Neural cell (in vitro differentiated cells): Measurements from ENCODE around the gene NFU1.

Experiments
- CTCF ChIP-seq: fragments of 450-650 bp; IDR thresholded peaks from 2 replicates; pipeline ENCODE4 v1.5.1; 2014; ENCODE audit warnings: antibody characterized with exemption, mild to moderate bottlenecking, moderate library complexity; ENCODE audit not compliant: poor library complexity, severe bottlenecking
- EP300 ChIP-seq: fragments of 450-650 bp; conservative IDR thresholded peaks from 2 replicates; pipeline ENCODE4 v1.6.1; 2014; ENCODE audit warnings: antibody characterized with exemption, mild to moderate bottlenecking, moderate library complexity; ENCODE audit not compliant: poor library complexity, severe bottlenecking
- EZH2 ChIP-seq: fragments of 200-600, 300-800 bp; shearing (Covaris generic), sonication (generic); IDR thresholded peaks from 2 replicates; pipeline ENCODE4 v1.6.1; 2014; ENCODE audit warnings: antibody characterized with exemption, low read length, borderline replicate concordance, mild to moderate bottlenecking; ENCODE audit not compliant: insufficient read depth, poor library complexity, severe bottlenecking
- POLR2AphosphoS5 ChIP-seq: IDR thresholded peaks from 2 replicates; pipeline ENCODE4 v1.6.1; 2012
- RAD21 ChIP-seq: fragments of 450-650 bp; conservative IDR thresholded peaks from 2 replicates; pipeline ENCODE4 v1.6.1; 2014; ENCODE audit warnings: antibody characterized with exemption, mild to moderate bottlenecking, moderate library complexity
- REST ChIP-seq: IDR thresholded peaks from 2 replicates; pipeline ENCODE4 v1.6.1; 2012; ENCODE audit warnings: borderline replicate concordance
- TAF1 ChIP-seq: IDR thresholded peaks from 2 replicates; pipeline ENCODE4 v1.6.1; 2012; ENCODE audit warnings: low read depth

- no peak for TF ChIP-seq POLR2AphosphoS5
- TF ChIP-seq CTCF, result no peak
- no peak for TF ChIP-seq TAF1
- TF ChIP-seq EZH2, result no peak
- no peak for TF ChIP-seq REST
- TF ChIP-seq RAD21, result no peak
- TF ChIP-seq EP300, result no peak
Observed at GRCh38 chr2:69368588-69368987, 68.6 kb downstream of the NFU1 start.
